ENCODE measurements around the gene SUCLG1. TPM values are rescaled to one million over a fixed set of nuclear protein-coding genes. Genes with fewer than 3 reads are reported as not detected.

Gene SUCLG1
- total RNA-seq: 44.4 and 45.1 TPM in 2 replicates

DNA sequence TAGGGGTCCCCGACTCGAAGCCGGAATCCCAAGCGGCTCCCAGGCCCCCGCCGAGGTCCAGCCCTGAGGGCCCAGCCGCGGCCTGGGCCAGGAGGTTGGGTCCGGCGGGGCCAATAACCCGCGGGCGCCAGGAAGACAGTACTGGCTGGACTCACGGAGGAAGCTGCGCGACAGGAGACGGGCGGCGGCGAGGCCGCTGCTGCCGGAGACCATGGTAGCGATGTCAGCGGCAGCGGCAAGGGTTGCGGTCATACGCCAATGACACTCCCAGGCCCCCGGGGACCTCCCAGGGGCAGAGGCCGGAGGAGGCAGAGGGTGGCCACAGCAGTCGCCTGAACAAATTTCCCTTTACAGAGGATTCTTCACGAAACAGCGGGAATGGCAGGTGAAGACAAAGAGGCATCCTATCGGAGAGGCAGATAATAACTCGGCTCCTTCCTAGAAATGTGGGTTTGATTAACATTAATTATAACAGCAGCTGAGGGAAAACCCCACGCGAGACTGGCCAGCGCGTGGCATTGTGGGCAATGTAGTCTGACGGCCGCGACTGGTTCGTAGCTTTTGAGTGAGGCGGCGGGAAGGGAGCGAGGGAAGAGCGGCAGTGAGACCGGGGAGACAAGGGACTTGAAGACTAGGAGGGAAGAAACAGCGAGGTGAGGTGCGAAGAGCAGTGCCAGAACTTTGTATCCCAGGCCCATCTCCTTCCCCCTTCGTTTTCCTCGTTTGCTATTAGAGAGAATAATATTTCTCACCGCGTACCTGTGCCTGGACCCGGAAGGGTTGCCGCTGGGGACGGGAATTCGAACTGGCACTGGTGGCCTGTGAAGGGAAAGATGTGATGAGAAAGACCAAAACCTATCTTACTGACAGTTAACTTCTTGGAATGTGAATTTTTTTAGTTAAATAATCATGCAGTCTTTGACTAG is at the start of gene SUCLG1:
Gene SUCLG1, minus strand, starts transcription at position 263 of the 926 bp plus-strand sequence. Its CDS starts 11 bp downstream, at position 252.

Other genes starting within 250 kb of the SUCLG1 start
- gene DNAH6, start 57.2 kb upstream of the SUCLG1 start, total RNA-seq: 0.14 TPM in 1 of 2 replicates, not detected in the other

Measured in nasal cavity respiratory epithelium epithelial cell of viscerocranial mucosa (primary cell).